DND-41 (cell line): ENCODE measurements around the gene SIPA1.

ENCODE experiments used
- CTCF ChIP-seq: IDR thresholded peaks from 2 replicates; pipeline ENCODE4 v1.5.1; 2012; ENCODE audit warnings: borderline replicate concordance, low read length, moderate library complexity, mild to moderate bottlenecking; ENCODE audit not compliant: poor library complexity, severe bottlenecking; ENCODE audit errors: extremely low read depth
- EZH2 ChIP-seq: IDR thresholded peaks from 3 replicates; pipeline ENCODE4 v1.6.1; 2012; ENCODE audit warnings: borderline replicate concordance, low read depth, mild to moderate bottlenecking, moderate library complexity, low read length, inconsistent platforms; ENCODE audit not compliant: severe bottlenecking

GRCh38 chr11:65610404-65610803 lies 27.5 kb upstream of the SIPA1 start:
- no peak for TF ChIP-seq CTCF
- no peak for TF ChIP-seq EZH2
